Panc1 (cell line): Measurements from ENCODE around the gene SYT11. TPM values are rescaled to one million over a fixed set of nuclear protein-coding genes. Genes with fewer than 3 reads are reported as not detected.

Experiments
- ATAC-seq: fragments of 200-7000 bp; cut with Tn5 transposase; 2 replicates; pipeline ENCODE4 v1.9.1; 2020; ENCODE audit warnings: mild to moderate bottlenecking, moderate library complexity
- BruUV-seq: library from RNA; stranded (reverse); fragments of 400-500 nt; replicated peaks from 2 replicates; lab custom pipeline; 2021; lab: Mats Ljungman, UMichigan
- CTCF ChIA-PET: fragments of 300-600 bp; sonication (Branson Sonifier 250); formaldehyde crosslinking; loops from one replicate; lab custom pipeline; 2022; ENCODE audit warnings: antibody characterized with exemption; lab: Charles Lee
- POLR2A ChIA-PET: fragments of 300-600 bp; sonication (Branson Sonifier 250); formaldehyde crosslinking; loops from one replicate; lab custom pipeline; 2022; ENCODE audit warnings: antibody characterized with exemption; lab: Charles Lee
- DNase-seq: peaks from one replicate; pipeline ENCODE4 v3.0.0-alpha.2; 2010; ENCODE audit warnings: low read depth, low spot score
- H3K27ac ChIP-seq: 2 replicates; pipeline ENCODE4 v1.5.1; 2011; ENCODE audit warnings: mild to moderate bottlenecking, low read length, inconsistent platforms
- H3K27me3 ChIP-seq: fragments of 200-500 bp; sonication (Bioruptor generic); 2 replicates; pipeline ENCODE4 v1.6.0; 2014; ENCODE audit warnings: low read length, inconsistent platforms; ENCODE audit not compliant: control insufficient read depth, insufficient read depth
- H3K36me3 ChIP-seq: fragments of 200-500 bp; sonication (Bioruptor generic); 2 replicates; pipeline ENCODE4 v1.5.1; 2014; ENCODE audit warnings: inconsistent platforms, mild to moderate bottlenecking, low read length, moderate library complexity; ENCODE audit not compliant: control insufficient read depth, insufficient read depth
- H3K4me1 ChIP-seq: 2 replicates; pipeline ENCODE4 v1.5.1; 2011; ENCODE audit warnings: inconsistent platforms, mild to moderate bottlenecking, low read length, moderate library complexity; ENCODE audit not compliant: control insufficient read depth, insufficient read depth
- H3K4me3 ChIP-seq, 2 experiments: 2 replicates each; pipeline ENCODE4 v1.5.1; 2011 to 2012; ENCODE audit warnings: low read depth in 2 of 2, low read length in 2 of 2, mild to moderate bottlenecking in 2 of 2, inconsistent platforms in 1 of 2, moderate library complexity in 1 of 2
- H3K9me3 ChIP-seq: fragments of 200-500 bp; sonication (Bioruptor generic); 2 replicates; pipeline ENCODE4 v1.5.1; 2014; ENCODE audit warnings: low read depth, mild to moderate bottlenecking, inconsistent platforms, low read length, moderate library complexity; ENCODE audit not compliant: control insufficient read depth, insufficient read depth
- CTCF ChIP-seq: fragments of 450-650 bp; IDR thresholded peaks from 2 replicates; pipeline ENCODE4 v1.5.1; 2017; ENCODE audit warnings: mild to moderate bottlenecking
- POLR2AphosphoS5 ChIP-seq: IDR thresholded peaks from 2 replicates; pipeline ENCODE4 v1.6.1; 2012; ENCODE audit warnings: mild to moderate bottlenecking, low read depth, low read length, moderate library complexity
- SIN3A ChIP-seq: IDR thresholded peaks from 2 replicates; pipeline ENCODE4 v1.6.1; 2012; ENCODE audit warnings: low read depth, mild to moderate bottlenecking, low read length, moderate library complexity, borderline replicate concordance; ENCODE audit not compliant: insufficient read depth
- TCF7L2 ChIP-seq: IDR thresholded peaks from 2 replicates; pipeline ENCODE4 v1.6.1; 2011; ENCODE audit warnings: mild to moderate bottlenecking, low read depth, low read length, inconsistent platforms
- in situ Hi-C: cut with HindIII; loops from 2 replicates; pipeline ENCODE4 v1.10.0; 2016; ENCODE audit warnings: low sequenced_read_pairs, low pct_unique_long_range_greater_than_20kb
- intact Hi-C: fragments of 100-400 bp; cut with micrococcal nuclease; formaldehyde crosslinking; loops from one replicate; pipeline ENCODE4 v1.10.0; 2022; ENCODE audit not compliant: unreplicated experiment
- total RNA-seq: library from RNA; stranded (reverse); gene quantifications from one replicate; pipeline ENCODE4 v1.2.1, GENCODE V29; 2021; ENCODE audit not compliant: unreplicated experiment
- TF ChIP-seq, protein P1 (sequence below), 2 experiments: IDR thresholded peaks; 2 replicates each; pipeline ENCODE4 v1.6.1; 2011 to 2012; ENCODE audit warnings: low read depth in 2 of 2, control low read depth in 1 of 2, low read length in 1 of 2, mild to moderate bottlenecking in 1 of 2, moderate library complexity in 1 of 2; ENCODE audit not compliant: insufficient read depth in 1 of 2

SYT11 gene
- total RNA-seq, 1 experiment from 2014 or later, result 4.0 TPM

DNA sequence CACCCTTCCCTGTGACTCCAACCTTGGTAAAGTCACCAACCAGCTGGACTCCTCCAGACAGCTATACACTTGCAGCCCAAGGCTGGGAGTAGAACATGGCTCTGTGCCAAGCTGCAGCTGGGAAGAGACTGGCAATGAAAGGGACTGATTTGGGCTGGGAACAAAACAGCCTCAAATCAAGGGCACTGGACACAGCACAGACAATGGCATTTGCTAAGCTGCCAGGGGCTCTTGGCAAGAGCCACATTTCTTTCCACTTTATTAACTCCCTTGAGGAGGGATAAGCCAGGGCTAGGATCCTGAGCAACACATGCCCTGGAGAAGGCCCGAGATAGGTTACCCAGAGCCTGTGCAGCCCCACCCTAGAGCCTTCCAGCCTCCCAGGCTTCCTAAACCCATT is 12.0 kb downstream of the SYT11 start:
- ATAC-seq (no peak), DNase-seq (no peak)
- H3K27me3 ChIP-seq, result no peaks in the 10 kb centered on the region
- TF ChIP-seq CTCF, result no peak
- TF ChIP-seq SIN3A, result no peak
- TF ChIP-seq POLR2AphosphoS5, result no peak
- no peak for TF ChIP-seq TCF7L2
- TF ChIP-seq, protein P1, sequence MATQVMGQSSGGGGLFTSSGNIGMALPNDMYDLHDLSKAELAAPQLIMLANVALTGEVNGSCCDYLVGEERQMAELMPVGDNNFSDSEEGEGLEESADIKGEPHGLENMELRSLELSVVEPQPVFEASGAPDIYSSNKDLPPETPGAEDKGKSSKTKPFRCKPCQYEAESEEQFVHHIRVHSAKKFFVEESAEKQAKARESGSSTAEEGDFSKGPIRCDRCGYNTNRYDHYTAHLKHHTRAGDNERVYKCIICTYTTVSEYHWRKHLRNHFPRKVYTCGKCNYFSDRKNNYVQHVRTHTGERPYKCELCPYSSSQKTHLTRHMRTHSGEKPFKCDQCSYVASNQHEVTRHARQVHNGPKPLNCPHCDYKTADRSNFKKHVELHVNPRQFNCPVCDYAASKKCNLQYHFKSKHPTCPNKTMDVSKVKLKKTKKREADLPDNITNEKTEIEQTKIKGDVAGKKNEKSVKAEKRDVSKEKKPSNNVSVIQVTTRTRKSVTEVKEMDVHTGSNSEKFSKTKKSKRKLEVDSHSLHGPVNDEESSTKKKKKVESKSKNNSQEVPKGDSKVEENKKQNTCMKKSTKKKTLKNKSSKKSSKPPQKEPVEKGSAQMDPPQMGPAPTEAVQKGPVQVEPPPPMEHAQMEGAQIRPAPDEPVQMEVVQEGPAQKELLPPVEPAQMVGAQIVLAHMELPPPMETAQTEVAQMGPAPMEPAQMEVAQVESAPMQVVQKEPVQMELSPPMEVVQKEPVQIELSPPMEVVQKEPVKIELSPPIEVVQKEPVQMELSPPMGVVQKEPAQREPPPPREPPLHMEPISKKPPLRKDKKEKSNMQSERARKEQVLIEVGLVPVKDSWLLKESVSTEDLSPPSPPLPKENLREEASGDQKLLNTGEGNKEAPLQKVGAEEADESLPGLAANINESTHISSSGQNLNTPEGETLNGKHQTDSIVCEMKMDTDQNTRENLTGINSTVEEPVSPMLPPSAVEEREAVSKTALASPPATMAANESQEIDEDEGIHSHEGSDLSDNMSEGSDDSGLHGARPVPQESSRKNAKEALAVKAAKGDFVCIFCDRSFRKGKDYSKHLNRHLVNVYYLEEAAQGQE (IDR thresholded peaks at IDR 0.05; ENCODE audit: insufficient read depth in 1 of 2, low read depth in 2 of 2, low read length in 1 of 2), result no peak
- intact Hi-C loops (no loop called here), in situ Hi-C loops (no loop called here)
- CTCF ChIA-PET, result no interaction called here
- H3K4me3 ChIP-seq, result no peak overlapping the region
- no peaks in the 10 kb centered on the region for H3K9me3 ChIP-seq
- no peak overlapping the region for H3K27ac ChIP-seq
- no TSS peak for BruUV-seq
- POLR2A ChIA-PET, result interaction anchor here (0.5 to 0.6 kb wide), 2 partner anchors 10 to 13 kb away, joined by 3 read pairs; no protein-coding TSS in a partner anchor
- H3K36me3 ChIP-seq, result no peaks in the 10 kb centered on the region
- no peaks in the 10 kb centered on the region for H3K4me1 ChIP-seq

DNA sequence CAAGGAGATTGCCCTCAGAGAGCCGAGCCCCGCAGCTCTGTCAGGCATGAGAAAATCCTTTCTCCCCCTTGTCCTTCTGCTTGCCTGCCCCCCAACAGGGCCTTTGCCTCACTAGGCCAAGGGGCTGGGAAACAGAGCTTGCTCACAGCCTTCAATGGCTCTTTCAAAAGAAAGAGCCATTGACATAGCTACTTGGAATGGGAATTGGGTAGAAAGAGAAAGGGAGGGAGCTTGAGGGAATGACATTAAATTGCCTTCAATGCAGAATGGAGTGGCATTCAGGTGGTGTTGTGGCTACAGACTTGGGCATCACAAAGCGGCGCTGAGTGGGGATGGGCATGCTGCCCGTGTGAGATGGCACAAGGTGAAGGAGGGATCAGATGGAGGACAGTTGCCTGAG is 13.2 kb downstream of the SYT11 start:
- Histone ChIP-seq H3K4me3 (no peak overlapping the region), H3K27ac (no peak overlapping the region), H3K9me3 (no peaks in the 10 kb centered on the region), H3K27me3 (no peaks in the 10 kb centered on the region), H3K4me1 (no peaks in the 10 kb centered on the region), H3K36me3 (no peaks in the 10 kb centered on the region)
- no TSS peak for BruUV-seq
- CTCF ChIA-PET, result no interaction called here
- DNase-seq (no peak), ATAC-seq (no peak)
- POLR2A ChIA-PET, result no interaction called here
- in situ Hi-C loops, result no loop called here
- intact Hi-C loops, result no loop called here
- no peak for TF ChIP-seq POLR2AphosphoS5
- TF ChIP-seq CTCF, result no peak
- no peak for TF ChIP-seq SIN3A
- TF ChIP-seq, protein P1 (IDR thresholded peaks at IDR 0.05; ENCODE audit: insufficient read depth in 1 of 2, low read depth in 2 of 2, low read length in 1 of 2), result no peak
- TF ChIP-seq TCF7L2, result no peak
